Natural killer cell (primary cell): Measurements from ENCODE around the gene KRTAP10-6. TPM values are rescaled to one million over a fixed set of nuclear protein-coding genes. Genes with fewer than 3 reads are reported as not detected.
"Not testable (repeated sequence)": the region's sequence is repeated elsewhere in the genome, so short reads cannot be mapped to it uniquely, and the experiment has no call there.

Experiments
- ATAC-seq, 3 donors: fragments of 150-1000 bp in 2 of 3; fragments of 200-7000 bp in 1 of 3; cut with Tn5 transposase; 1 replicate in 1 of 3; 2 replicates in 2 of 3; pipeline ENCODE4 v1.10.0; 2021; ENCODE audit warnings: mild to moderate bottlenecking in 2 of 3, moderate library complexity in 2 of 3
- DNase-seq, 2 donors: peaks; one replicate each; pipeline versions ENCODE4 v3.0.0 to v3.0.0-alpha.2; 2013 to 2021; ENCODE audit warnings: mixed read lengths in 1 of 2
- H3K27ac ChIP-seq: one replicate; pipeline ENCODE4 v1.5.1; 2013; ENCODE audit warnings: mild to moderate bottlenecking, low read length
- H3K27me3 ChIP-seq: one replicate; pipeline ENCODE4 v1.6.1; 2013; ENCODE audit warnings: low read length; ENCODE audit not compliant: control insufficient read depth, insufficient read depth
- H3K36me3 ChIP-seq: one replicate; pipeline ENCODE4 v1.6.1; 2013; ENCODE audit warnings: low read length; ENCODE audit not compliant: control insufficient read depth, insufficient read depth
- H3K4me1 ChIP-seq: one replicate; pipeline ENCODE4 v1.6.1; 2013; ENCODE audit warnings: low read length; ENCODE audit not compliant: control insufficient read depth, insufficient read depth
- H3K4me3 ChIP-seq: one replicate; pipeline ENCODE4 v1.5.1; 2013; ENCODE audit warnings: low read length
- H3K9me3 ChIP-seq: one replicate; pipeline ENCODE4 v1.6.1; 2013; ENCODE audit warnings: low read length; ENCODE audit not compliant: control insufficient read depth, insufficient read depth
- H3K27ac Mint-ChIP-seq, 2 donors: one replicate each; pipeline ENCODE4 v1.8.0; 2022; ENCODE audit warnings: mild to moderate bottlenecking in 2 of 2, mixed read lengths in 2 of 2, moderate library complexity in 1 of 2
- H3K27me3 Mint-ChIP-seq, 2 donors: one replicate each; pipeline ENCODE4 v1.8.0; 2022; ENCODE audit warnings: low read depth in 2 of 2, mixed read lengths in 2 of 2
- H3K36me3 Mint-ChIP-seq: one replicate; pipeline ENCODE4 v1.8.0; 2022; ENCODE audit warnings: mixed read lengths
- H3K4me1 Mint-ChIP-seq, 2 donors: one replicate each; pipeline ENCODE4 v1.8.0; 2022; ENCODE audit warnings: mixed read lengths in 2 of 2
- H3K4me3 Mint-ChIP-seq: one replicate; pipeline ENCODE4 v1.8.0; 2022; ENCODE audit warnings: mild to moderate bottlenecking, moderate library complexity, mixed read lengths
- H3K9me3 Mint-ChIP-seq, 2 donors: one replicate each; pipeline ENCODE4 v1.8.0; 2022; ENCODE audit warnings: mixed read lengths in 2 of 2
- CTCF ChIP-seq: fragments of 200-600 bp; IDR thresholded peaks from one replicate; pipeline ENCODE4 v1.8.0; 2022; ENCODE audit warnings: antibody characterized with exemption
- WGBS: methylation state at CpG from one replicate; pipeline ENCODE4 v1.1.7; 2013; ENCODE audit warnings: missing lambda C conversion rate; ENCODE audit not compliant: insufficient coverage; 5-methylcytosine and 5-hydroxymethylcytosine counted together
- intact Hi-C: fragments of 100-400 bp; cut with micrococcal nuclease; formaldehyde crosslinking; loops from one replicate; pipeline ENCODE4 v1.14.2; 2022
- total RNA-seq, 4 donors: library from RNA; stranded (reverse); fragments of 120-200 nt in 1 of 4; gene quantifications; one replicate each; pipeline versions ENCODE4 v1.2.3 to v1.2.4, GENCODE V29; 2013 to 2022

The KRTAP10-6 gene
- total RNA-seq, 3 donors from 2014 or later (not counting 1 experiment from before 2014, with no cell fraction given) = not detected

GRCh38 chr21:44576025-44576420 lies 16.3 kb downstream of the KRTAP10-6 start:
- Mint-ChIP-seq H3K4me1 (peaks cover 5 to 17% of the 10 kb centered on the region in 2 donors), H3K9me3 (peaks cover 0 to 7% of the 10 kb centered on the region in 2 donors), H3K4me3 (no peak overlapping the region), H3K27ac (no peak overlapping the region), H3K27me3 (peaks cover 37 to 40% of the 10 kb centered on the region in 2 donors), H3K36me3 (peaks cover 9% of the 10 kb centered on the region)
- intact Hi-C loops = no loop called here
- Histone ChIP-seq H3K27me3 (no peaks in the 10 kb centered on the region), H3K9me3 (peaks cover 2% of the 10 kb centered on the region), H3K36me3 (no peaks in the 10 kb centered on the region), H3K4me1 (no peaks in the 10 kb centered on the region), H3K4me3 (no peak overlapping the region), H3K27ac (no peak overlapping the region)
- no peak for TF ChIP-seq CTCF
- WGBS = 86% methylated on average over 8 of the region's 10 CpGs
- ATAC-seq (no peak), DNase-seq (no peak)

GRCh38 chr21:44575307-44576024 lies 16.8 kb downstream of the KRTAP10-6 start:
- H3K9me3 ChIP-seq = peaks cover 2% of the 10 kb centered on the region
- H3K4me3 Mint-ChIP-seq = no peak overlapping the region

GRCh38 chr21:44574457-44575306 lies 17.6 kb downstream of the KRTAP10-6 start:
- ATAC-seq (no peak), DNase-seq (no peak)
- TF ChIP-seq CTCF = no peak
- intact Hi-C loops = no loop called here
- no peak overlapping the region for H3K4me3 Mint-ChIP-seq
- Histone ChIP-seq H3K27ac (no peak overlapping the region), H3K36me3 (no peaks in the 10 kb centered on the region), H3K27me3 (no peaks in the 10 kb centered on the region), H3K4me3 (no peak overlapping the region), H3K4me1 (no peaks in the 10 kb centered on the region), H3K9me3 (peaks cover 2% of the 10 kb centered on the region)
- H3K27me3 Mint-ChIP-seq = peaks cover 30 to 33% of the 10 kb centered on the region in 2 donors
- peaks cover 5% of the 10 kb centered on the region for H3K36me3 Mint-ChIP-seq
- H3K27ac Mint-ChIP-seq = no peak overlapping the region
- H3K9me3 Mint-ChIP-seq = peaks cover 0 to 2% of the 10 kb centered on the region in 2 donors
- H3K4me1 Mint-ChIP-seq = peaks cover 0 to 11% of the 10 kb centered on the region in 2 donors
- WGBS = 45% methylated on average over 21 of the region's 21 CpGs

More at GRCh38 chr21:44575307-44576024, 16.8 kb downstream of the KRTAP10-6 start:
- Mint-ChIP-seq H3K27ac (no peak overlapping the region), H3K4me1 (peaks cover under 1 to 17% of the 10 kb centered on the region in 2 donors), H3K9me3 (peaks cover 0 to 5% of the 10 kb centered on the region in 2 donors), H3K36me3 (peaks cover 5% of the 10 kb centered on the region), H3K27me3 (peaks cover 33 to 40% of the 10 kb centered on the region in 2 donors)
- Histone ChIP-seq H3K27me3 (no peaks in the 10 kb centered on the region), H3K4me3 (no peak overlapping the region), H3K4me1 (no peaks in the 10 kb centered on the region), H3K36me3 (no peaks in the 10 kb centered on the region), H3K27ac (no peak overlapping the region)
- TF ChIP-seq CTCF = no peak
- DNase-seq = no peak
- ATAC-seq = no peak
- intact Hi-C loops = no loop called here
- WGBS = 92% methylated on average over 20 of the region's 20 CpGs

- H3K36me3 ChIP-seq, H3K27ac Mint-ChIP-seq, H3K27ac ChIP-seq, H3K4me3 Mint-ChIP-seq, H3K27me3 ChIP-seq, ATAC-seq, H3K9me3 Mint-ChIP-seq, H3K36me3 Mint-ChIP-seq, H3K4me3 ChIP-seq, H3K9me3 ChIP-seq, H3K4me1 ChIP-seq, intact Hi-C loops, DNase-seq: not testable (repeated sequence)
- Mint-ChIP-seq H3K4me1 (peaks cover 0 to 11% of the 10 kb centered on the region in 2 donors), H3K27me3 (peaks cover 32 to 39% of the 10 kb centered on the region in 2 donors)
- 81% methylated on average over 21 of the region's 25 CpGs for WGBS
These were observed 18.5 kb downstream of the KRTAP10-6 start, which contains the start of gene KRTAP10-4 for GRCh38 chr21:44573630-44574456. TSS of gene KRTAP10-4 (plus strand) at chr21:44573729. CDS start at chr21:44573759, 30 bp downstream.
